GM12875 (cell line): ENCODE results near the gene PPA2.

ENCODE experiments used
- H3K4me3 ChIP-seq: one replicate; pipeline ENCODE4 v1.5.1; 2011; ENCODE audit warnings: low read depth, low read length, control low read depth
- CTCF ChIP-seq: IDR thresholded peaks from 2 replicates; pipeline ENCODE4 v1.5.1; 2011; ENCODE audit warnings: low read depth, mild to moderate bottlenecking, control low read depth, inconsistent platforms, low read length, moderate library complexity, borderline replicate concordance; ENCODE audit not compliant: insufficient read depth

The PPA2 gene

GRCh38 chr4:105369988-105370387 lies 103.9 kb downstream of the PPA2 start:
- no peak for TF ChIP-seq CTCF

GRCh38 chr4:105361053-105361452 lies 112.8 kb downstream of the PPA2 start:
- H3K4me3 ChIP-seq = no peak overlapping the region
- TF ChIP-seq CTCF = no peak

More at GRCh38 chr4:105369988-105370387, 103.9 kb downstream of the PPA2 start:
- no peak overlapping the region for H3K4me3 ChIP-seq

- no peak for TF ChIP-seq CTCF
- H3K4me3 ChIP-seq = no peak overlapping the region
Observed at GRCh38 chr4:105357258-105357980, 116.4 kb downstream of the PPA2 start.

- TF ChIP-seq CTCF = no peak
- H3K4me3 ChIP-seq = no peak overlapping the region
Observed at GRCh38 chr4:105356194-105356593, 117.7 kb downstream of the PPA2 start.

- H3K4me3 ChIP-seq = no peak overlapping the region
- TF ChIP-seq CTCF = no peak
Observed at GRCh38 chr4:105352826-105353225, 121.0 kb downstream of the PPA2 start.

- no peak for TF ChIP-seq CTCF
- no peak overlapping the region for H3K4me3 ChIP-seq
Observed at GRCh38 chr4:105351861-105352260, 122.0 kb downstream of the PPA2 start.

GRCh38 chr4:105350859-105351490 lies 122.9 kb downstream of the PPA2 start:
- no peak overlapping the region for H3K4me3 ChIP-seq
- no peak for TF ChIP-seq CTCF
